Adipocyte (in vitro differentiated cells): ENCODE data around the gene ZBTB16.
A peak's percentile ranks its signal among the peaks of the same experiment; 100 is the strongest.

ENCODE experiments used
- DNase-seq: peaks from one replicate; pipeline ENCODE4 v3.0.0-alpha.2; 2015; ENCODE audit warnings: low read depth
- H3K27me3 ChIP-seq: replicated peaks from 2 replicates; pipeline ENCODE4 v1.7.0; 2013; ENCODE audit warnings: mild to moderate bottlenecking, low read length, moderate library complexity; ENCODE audit not compliant: control insufficient read depth, insufficient read depth
- H3K36me3 ChIP-seq: 2 replicates; pipeline ENCODE4 v1.7.0; 2013; ENCODE audit warnings: low read length, mild to moderate bottlenecking, moderate library complexity; ENCODE audit not compliant: control insufficient read depth, insufficient read depth, severe bottlenecking
- H3K4me1 ChIP-seq: 2 replicates; pipeline ENCODE4 v1.7.0; 2013; ENCODE audit warnings: mild to moderate bottlenecking, low read length, moderate library complexity; ENCODE audit not compliant: control insufficient read depth, insufficient read depth
- H3K4me3 ChIP-seq: 2 replicates; pipeline ENCODE4 v1.7.0; 2013; ENCODE audit warnings: mild to moderate bottlenecking, low read length, moderate library complexity
- H3K9ac ChIP-seq: 2 replicates; pipeline ENCODE4 v1.7.0; 2013; ENCODE audit warnings: mild to moderate bottlenecking, low read length, moderate library complexity
- H3K9me3 ChIP-seq: 2 replicates; pipeline ENCODE4 v1.7.0; 2013; ENCODE audit warnings: mild to moderate bottlenecking, low read length, moderate library complexity; ENCODE audit not compliant: control insufficient read depth

ZBTB16 gene

DNA sequence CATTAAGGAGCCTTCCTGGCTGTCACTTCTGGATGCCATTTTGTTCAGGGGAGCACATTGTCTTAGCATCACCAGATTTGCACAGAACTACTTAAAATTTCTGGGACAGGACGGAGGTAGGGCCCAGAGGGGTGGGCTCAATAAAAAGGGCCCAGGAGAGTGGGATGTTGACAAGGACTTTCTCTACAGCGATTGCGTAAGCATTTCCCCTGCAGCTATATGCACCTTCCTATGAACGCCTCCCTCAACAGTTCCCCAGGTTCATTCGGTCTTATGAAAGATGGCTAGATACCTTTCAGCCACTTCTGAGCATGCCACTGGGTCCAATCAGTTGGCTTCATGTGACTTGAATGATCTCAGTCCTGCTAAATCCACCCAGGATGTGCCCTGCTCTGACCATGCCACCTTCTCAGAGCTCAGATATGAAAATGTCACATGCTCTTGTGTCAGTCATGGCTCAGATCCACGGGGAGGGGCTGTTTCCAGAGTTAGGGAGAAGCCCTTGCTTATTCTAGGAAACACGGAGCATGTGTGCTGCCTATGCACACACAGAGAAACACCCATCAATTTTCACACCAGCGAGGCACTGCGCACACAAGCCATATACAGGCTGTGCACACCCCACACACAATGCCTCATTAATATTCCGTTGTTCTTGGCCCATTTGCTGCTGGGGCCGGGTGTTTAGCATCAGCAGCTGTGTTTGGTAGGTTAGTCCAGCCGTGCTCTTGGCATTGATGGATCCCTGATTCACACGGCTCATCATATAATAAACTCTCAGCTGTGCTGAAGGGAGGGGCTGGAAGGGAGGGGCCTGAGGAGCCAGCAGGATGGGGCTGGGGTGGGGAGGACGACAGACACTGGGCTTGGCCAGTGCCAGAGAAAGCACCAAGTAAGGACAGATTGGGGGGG lies 184.2 kb downstream of the ZBTB16 start:
- H3K9ac ChIP-seq: no peak overlapping the region
- no peak for DNase-seq
- peaks cover 17% of the 10 kb centered on the region for H3K4me1 ChIP-seq
- H3K9me3 ChIP-seq: no peaks in the 10 kb centered on the region
- no peak overlapping the region for H3K4me3 ChIP-seq
- no peaks in the 10 kb centered on the region for H3K27me3 ChIP-seq
- H3K36me3 ChIP-seq: peaks cover 96% of the 10 kb centered on the region

- no peak overlapping the region for H3K9ac ChIP-seq
- H3K4me3 ChIP-seq: no peak overlapping the region
- H3K9me3 ChIP-seq: no peaks in the 10 kb centered on the region
- peaks cover 6% of the 10 kb centered on the region for H3K4me1 ChIP-seq
- H3K36me3 ChIP-seq: peaks cover 92% of the 10 kb centered on the region
- DNase-seq: no peak
- no peaks in the 10 kb centered on the region for H3K27me3 ChIP-seq
Observed at GRCh38 chr11:114244726-114245394, 185.3 kb downstream of the ZBTB16 start.

DNA sequence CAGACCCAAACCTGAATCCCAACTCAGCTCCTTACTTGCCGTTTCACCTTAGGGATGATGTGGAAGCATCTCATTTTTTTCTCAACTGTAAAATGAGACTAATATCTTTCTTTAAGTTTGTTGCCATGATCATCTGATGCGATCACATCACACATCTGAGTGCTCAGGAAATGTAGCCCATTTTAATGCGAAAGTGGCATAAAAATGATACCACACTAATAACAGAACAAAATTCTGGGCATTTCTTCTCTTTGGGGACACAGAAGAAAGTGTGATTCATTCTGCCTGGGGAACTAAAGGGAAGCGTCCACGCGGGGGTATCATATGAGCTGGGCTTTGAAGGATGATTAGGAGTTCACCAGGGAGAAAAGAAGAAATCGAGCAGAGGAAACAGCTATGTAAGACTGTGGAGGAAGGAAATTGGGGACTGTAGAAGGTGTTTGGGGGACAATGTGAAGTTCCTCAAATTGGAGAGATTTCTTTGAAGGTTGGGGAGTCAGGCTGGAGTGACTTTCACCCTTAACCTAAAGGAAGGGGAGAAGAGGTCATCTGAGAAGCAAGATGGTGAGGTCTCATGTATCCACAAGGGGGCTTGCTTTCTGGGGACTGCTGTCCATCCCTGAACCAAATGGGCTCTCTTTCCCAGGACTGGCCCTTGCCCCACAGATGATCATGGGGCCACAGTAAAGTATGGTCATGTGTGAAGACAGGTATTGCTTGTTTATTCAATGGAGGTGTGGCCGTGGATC lies 187.0 kb downstream of the ZBTB16 start:
- Histone ChIP-seq H3K9me3 (no peaks in the 10 kb centered on the region), H3K4me3 (no peak overlapping the region), H3K4me1 (peaks cover 13% of the 10 kb centered on the region), H3K9ac (no peak overlapping the region), H3K36me3 (peaks cover 93% of the 10 kb centered on the region), H3K27me3 (no peaks in the 10 kb centered on the region)
- DNase-seq: no peak

GRCh38 chr11:114247070-114247789 lies 187.7 kb downstream of the ZBTB16 start:
- Histone ChIP-seq H3K36me3 (peaks cover 94% of the 10 kb centered on the region), H3K4me3 (no peak overlapping the region), H3K27me3 (no peaks in the 10 kb centered on the region), H3K9ac (no peak overlapping the region), H3K9me3 (no peaks in the 10 kb centered on the region), H3K4me1 (peaks cover 20% of the 10 kb centered on the region)
- no peak for DNase-seq

GRCh38 chr11:114250180-114250579 lies 190.7 kb downstream of the ZBTB16 start:
- Histone ChIP-seq H3K4me3 (no peak overlapping the region), H3K9ac (no peak overlapping the region), H3K9me3 (no peaks in the 10 kb centered on the region), H3K4me1 (peaks cover 25% of the 10 kb centered on the region), H3K36me3 (peaks cover 91% of the 10 kb centered on the region), H3K27me3 (no peaks in the 10 kb centered on the region)
- no peak for DNase-seq

DNA sequence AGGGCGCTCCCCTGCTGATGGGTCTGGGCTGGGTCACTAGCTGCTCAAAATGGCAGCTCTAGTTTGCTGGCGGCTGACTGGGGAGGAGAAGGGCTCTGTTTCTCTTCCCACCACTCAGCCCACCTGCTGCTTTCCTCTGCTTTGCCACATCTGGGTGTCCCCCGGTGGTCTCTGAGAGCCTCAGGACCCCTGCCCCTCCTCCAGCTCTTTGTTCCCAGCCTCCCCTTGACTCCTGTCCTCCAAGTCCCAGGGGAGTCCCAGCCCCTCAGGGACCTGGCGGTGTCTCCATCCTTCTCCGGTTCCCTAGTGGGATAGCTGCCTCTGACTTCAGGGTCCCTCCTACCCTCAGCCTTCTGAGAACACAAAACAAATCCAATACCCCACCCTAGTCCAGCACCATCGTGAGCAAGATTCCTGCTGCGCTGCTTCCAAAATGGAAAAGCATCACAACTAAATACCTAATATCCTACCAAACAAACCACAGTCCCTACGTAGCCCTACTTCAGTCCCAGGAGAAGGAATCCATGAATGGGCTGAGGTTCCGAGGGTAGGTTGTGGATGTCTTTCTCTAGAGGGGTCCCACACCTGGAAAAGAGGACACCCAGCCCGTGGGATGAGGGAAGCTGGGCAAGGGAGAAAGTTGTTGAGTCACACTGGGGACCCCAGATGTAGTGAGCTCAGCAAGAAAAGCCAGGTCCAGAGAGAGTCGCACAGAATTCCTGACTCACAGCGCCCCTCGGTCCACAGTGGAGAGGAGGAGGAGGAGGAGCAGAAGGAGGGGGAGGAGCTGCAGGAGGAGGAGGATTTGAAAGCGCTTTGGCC lies 191.7 kb downstream of the ZBTB16 start:
- Histone ChIP-seq H3K36me3 (peaks cover 88% of the 10 kb centered on the region), H3K4me1 (peaks cover 27% of the 10 kb centered on the region), H3K4me3 (no peak overlapping the region), H3K27me3 (no peaks in the 10 kb centered on the region), H3K9ac (peak overlapping the region; percentile 39), H3K9me3 (no peaks in the 10 kb centered on the region)
- no peak for DNase-seq

DNA sequence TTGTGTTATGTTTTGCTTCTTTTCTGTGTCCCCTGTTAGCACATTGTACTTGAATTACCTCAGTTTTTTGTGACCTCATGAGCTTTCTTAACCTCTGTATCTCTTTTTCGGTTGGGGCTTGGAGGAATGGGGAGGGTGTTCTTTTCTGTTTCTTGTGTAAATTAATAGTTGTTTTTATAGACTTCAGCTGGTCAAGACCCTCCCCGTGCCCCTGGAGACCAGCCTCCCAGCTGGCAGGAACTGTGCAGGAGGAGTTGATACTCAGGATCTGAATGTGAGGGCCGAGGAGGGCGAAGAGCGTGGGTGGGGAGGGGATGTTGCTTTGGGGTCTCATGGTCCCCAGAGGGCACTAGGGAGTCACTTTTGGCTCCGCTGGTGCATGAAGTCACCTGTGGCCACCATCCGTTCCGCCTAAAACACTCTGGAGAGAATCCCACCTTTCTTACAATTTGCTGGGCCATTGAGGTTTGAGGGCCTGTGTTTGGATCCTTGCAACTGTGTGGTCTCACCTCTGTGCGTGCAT lies 192.4 kb downstream of the ZBTB16 start:
- peak overlapping the region; percentile 49 for H3K9ac ChIP-seq
- no peaks in the 10 kb centered on the region for H3K9me3 ChIP-seq
- peaks cover 88% of the 10 kb centered on the region for H3K36me3 ChIP-seq
- H3K27me3 ChIP-seq: no peaks in the 10 kb centered on the region
- H3K4me1 ChIP-seq: peaks cover 33% of the 10 kb centered on the region
- DNase-seq: no peak
- no peak overlapping the region for H3K4me3 ChIP-seq

DNA sequence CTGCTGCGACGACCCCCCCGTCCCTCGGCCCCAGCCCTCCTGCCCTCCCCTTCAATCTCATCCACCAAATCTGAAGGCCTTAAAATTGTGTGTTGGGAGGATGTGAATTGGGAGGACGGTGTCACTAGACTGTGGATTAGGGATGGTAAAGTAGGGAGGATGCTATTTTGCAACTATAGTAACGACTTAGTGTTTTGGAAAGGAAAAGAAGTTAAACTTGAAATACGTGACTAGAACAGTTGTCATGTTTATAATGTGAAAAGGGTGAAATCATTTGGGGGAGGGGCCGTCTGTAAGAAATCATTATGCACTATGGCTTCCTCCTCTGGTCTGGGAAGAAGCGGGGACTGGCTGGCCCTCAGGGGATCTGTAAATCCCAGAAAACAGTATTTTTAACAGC lies 193.3 kb downstream of the ZBTB16 start:
- Histone ChIP-seq H3K9ac (peak overlapping the region; percentile 53), H3K27me3 (no peaks in the 10 kb centered on the region), H3K4me3 (no peak overlapping the region), H3K9me3 (no peaks in the 10 kb centered on the region), H3K36me3 (peaks cover 84% of the 10 kb centered on the region), H3K4me1 (peaks cover 42% of the 10 kb centered on the region)
- DNase-seq: no peak

GRCh38 chr11:114253771-114254170 lies 194.3 kb downstream of the ZBTB16 start:
- H3K4me1 ChIP-seq: peaks cover 52% of the 10 kb centered on the region
- no peaks in the 10 kb centered on the region for H3K9me3 ChIP-seq
- peaks cover 74% of the 10 kb centered on the region for H3K36me3 ChIP-seq
- no peak for DNase-seq
- H3K27me3 ChIP-seq: no peaks in the 10 kb centered on the region
- peak overlapping the region; percentile 17 for H3K9ac ChIP-seq
- H3K4me3 ChIP-seq: no peak overlapping the region

GRCh38 chr11:114254571-114255146 lies 195.1 kb downstream of the ZBTB16 start:
- no peak for DNase-seq
- Histone ChIP-seq H3K4me1 (peaks cover 61% of the 10 kb centered on the region), H3K9me3 (no peaks in the 10 kb centered on the region), H3K4me3 (no peak overlapping the region), H3K27me3 (no peaks in the 10 kb centered on the region), H3K9ac (no peak overlapping the region), H3K36me3 (peaks cover 70% of the 10 kb centered on the region)
